GM19372 (cell line): ENCODE measurements around the gene MTCL1.

Experiments
- ATAC-seq: cut with Tn5 transposase; IDR thresholded peaks from one replicate; pipeline ENCODE4 v1.9.1; 2021; ENCODE audit warnings: mild to moderate bottlenecking, low read depth, moderate library complexity; ENCODE audit not compliant: unreplicated experiment

The MTCL1 gene

DNA sequence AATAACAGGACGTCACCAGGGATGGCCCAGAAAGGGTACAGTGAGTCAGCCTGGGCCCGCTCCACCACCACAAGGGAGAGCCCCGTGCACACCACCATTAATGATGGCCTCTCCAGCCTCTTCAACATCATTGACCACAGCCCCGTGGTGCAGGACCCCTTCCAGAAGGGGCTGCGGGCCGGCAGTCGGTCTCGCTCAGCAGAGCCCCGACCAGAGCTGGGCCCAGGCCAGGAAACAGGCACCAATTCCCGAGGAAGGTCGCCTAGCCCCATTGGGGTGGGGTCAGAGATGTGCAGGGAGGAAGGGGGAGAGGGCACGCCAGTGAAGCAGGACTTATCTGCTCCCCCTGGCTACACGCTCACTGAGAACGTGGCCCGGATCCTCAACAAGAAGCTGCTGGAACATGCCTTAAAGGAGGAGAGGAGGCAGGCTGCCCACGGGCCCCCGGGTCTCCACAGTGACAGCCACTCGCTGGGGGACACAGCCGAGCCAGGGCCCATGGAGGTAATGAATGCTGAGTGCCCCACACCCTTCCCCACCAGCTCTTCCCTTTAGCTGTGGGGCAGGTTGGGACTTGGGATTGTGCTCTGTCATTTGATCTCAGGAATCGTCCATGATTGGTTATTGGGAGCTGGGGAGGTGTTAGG is 120.5 kb downstream of the MTCL1 start:
- ATAC-seq, result no peak

GRCh38 chr18:8826514-8826913 is 121.2 kb downstream of the MTCL1 start:
- no peak for ATAC-seq

- ATAC-seq, result no peak
Measured at GRCh38 chr18:8826971-8827370, 121.6 kb downstream of the MTCL1 start.

DNA sequence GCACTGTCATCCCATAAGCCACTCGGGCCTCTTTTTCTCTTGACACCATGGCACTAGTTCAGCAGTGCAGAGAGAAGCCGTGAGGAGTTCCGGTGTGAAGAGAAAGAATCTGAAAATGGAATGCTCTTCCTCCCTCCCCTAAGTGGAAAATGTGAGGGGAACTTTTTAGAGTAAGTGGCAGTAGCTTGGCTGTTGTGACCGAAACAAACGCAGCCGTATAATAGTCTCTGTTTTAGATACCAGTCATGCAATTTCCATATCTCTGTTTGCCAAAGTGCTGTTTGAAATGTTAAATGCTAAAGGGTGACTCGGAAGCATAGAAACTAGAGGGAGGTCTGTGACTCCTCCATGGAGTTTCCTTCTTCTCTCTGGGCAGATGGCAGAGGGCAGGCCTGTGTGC is 122.9 kb downstream of the MTCL1 start:
- no peak for ATAC-seq

DNA sequence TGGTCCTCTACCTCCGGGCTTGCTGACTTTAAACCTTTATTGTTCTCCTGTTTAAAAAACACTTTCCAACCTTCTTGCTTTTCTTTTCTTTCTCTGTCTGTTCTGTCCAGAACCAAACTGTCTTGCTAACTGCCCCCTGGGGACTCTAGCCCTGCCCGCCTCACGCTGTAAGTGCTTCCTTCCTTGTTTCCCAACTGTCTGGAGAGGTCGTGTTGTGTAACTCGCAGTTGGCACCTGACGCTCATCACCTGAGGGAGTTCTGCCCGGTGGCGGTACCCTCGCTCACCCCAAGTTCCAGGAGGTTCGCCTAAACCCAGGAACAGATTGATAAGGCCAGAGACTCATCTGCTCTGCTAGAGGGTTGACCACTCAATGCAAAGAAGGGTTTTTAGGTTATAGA is 123.4 kb downstream of the MTCL1 start:
- no peak for ATAC-seq

- ATAC-seq, result no peak
Measured at GRCh38 chr18:8830067-8831060, 125.0 kb downstream of the MTCL1 start.

DNA sequence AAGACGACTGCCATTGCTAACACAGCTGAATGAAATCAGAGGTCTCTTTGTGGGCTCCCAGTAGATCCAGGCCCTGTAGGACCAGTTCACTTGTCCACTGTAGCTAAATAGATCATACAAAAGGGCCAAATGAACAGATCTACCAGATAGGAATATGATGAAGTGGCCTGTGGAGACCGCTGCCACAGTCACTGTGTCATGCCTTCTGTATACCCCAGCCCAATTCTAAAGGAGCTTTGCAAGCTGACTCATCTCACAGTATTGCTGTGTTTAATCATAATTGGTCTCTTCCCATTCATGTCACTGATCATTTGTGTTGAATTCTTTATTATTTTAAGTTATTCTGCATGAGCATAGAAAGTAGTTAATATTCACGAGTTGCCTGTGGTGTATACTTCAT is 125.8 kb downstream of the MTCL1 start:
- ATAC-seq, result no peak

DNA sequence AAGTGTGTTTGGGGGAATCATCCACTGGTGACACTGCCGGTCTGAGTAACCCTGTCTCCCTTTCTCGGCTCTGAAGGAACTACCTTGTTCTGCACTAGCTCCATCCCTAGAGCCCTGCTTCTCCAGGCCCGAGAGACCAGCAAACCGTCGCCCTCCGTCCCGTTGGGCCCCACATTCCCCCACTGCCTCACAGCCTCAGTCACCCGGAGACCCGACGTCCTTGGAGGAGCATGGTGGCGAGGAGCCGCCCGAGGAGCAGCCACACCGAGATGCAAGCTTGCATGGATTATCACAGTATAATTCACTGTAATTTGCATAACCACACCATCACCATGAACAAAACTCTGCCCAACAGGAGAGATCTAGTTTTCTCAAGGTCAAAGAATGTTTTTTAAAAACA is 126.2 kb downstream of the MTCL1 start:
- no peak for ATAC-seq

GRCh38 chr18:8833480-8833879 is 128.1 kb downstream of the MTCL1 start:
- ATAC-seq, result no peak

GRCh38 chr18:8834881-8835280 is 129.5 kb downstream of the MTCL1 start:
- no peak for ATAC-seq

GRCh38 chr18:8835521-8835953 is 130.2 kb downstream of the MTCL1 start:
- ATAC-seq, result no peak

GRCh38 chr18:8839281-8839680 is 133.9 kb downstream of the MTCL1 start:
- no peak for ATAC-seq

- no peak for ATAC-seq
Measured at GRCh38 chr18:8841781-8842485, 136.6 kb downstream of the MTCL1 start.

DNA sequence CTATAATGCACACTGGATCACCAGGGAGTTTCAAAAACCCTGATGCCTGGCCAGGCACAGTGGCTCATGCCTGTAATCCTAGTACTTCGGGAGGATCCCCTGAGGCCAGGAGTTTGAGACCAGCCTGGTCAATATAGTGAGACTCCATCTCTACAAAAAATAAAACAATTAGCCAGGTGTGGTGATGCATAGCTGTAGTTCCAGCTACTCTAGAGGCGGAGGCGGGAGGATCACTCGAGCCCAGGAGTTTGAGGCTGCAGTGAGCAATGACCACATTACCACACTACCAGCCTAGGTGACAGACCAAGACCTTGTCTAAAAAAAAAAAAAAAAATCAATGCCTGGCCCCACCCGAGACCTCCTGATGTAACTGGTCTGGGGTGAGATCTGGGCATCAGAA is 137.2 kb downstream of the MTCL1 start:
- no peak for ATAC-seq

- ATAC-seq, result no peak
Measured at GRCh38 chr18:8843005-8843404, 137.6 kb downstream of the MTCL1 start.

- no peak for ATAC-seq
Measured at GRCh38 chr18:8844721-8845148, 139.4 kb downstream of the MTCL1 start.

- ATAC-seq, result no peak
Measured at GRCh38 chr18:8845506-8845905, 140.2 kb downstream of the MTCL1 start.

GRCh38 chr18:8847066-8847755 is 141.9 kb downstream of the MTCL1 start:
- ATAC-seq, result no peak

DNA sequence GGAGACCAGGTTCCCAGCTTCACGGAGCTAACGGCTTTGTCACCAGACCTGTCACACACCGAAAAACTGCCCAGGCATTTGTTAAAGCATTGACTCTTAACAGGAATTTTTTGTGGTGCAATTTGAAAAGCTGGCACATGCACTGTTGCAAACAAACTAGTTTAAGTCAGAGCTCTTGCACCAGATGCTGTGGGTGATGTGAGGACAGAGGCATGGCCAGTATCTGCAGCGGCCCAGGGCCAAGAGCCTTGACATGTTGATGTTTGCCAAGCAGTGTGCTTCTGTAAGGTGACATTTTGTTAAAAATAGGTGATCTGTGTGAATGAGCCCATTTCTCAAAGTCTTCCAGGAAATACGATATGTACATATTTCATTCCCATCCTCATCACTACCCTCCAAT is 142.5 kb downstream of the MTCL1 start:
- ATAC-seq, result no peak

GRCh38 chr18:8848541-8848940 is 143.2 kb downstream of the MTCL1 start:
- ATAC-seq, result no peak
